A673 (cell line): ENCODE results near the gene TTLL10.

Experiments
- EZH2 ChIP-seq: fragments of 200-600 bp; sonication (generic); IDR thresholded peaks from 2 replicates; pipeline ENCODE4 v1.6.1; 2017; ENCODE audit warnings: borderline replicate concordance, low read depth, mild to moderate bottlenecking, mixed read lengths, antibody characterized with exemption, low read length; ENCODE audit not compliant: poor library complexity, severe bottlenecking
- TF ChIP-seq, protein P1 (sequence below): fragments of 300-800, 200-600 bp; sonication (generic); conservative IDR thresholded peaks from 2 replicates; pipeline ENCODE4 v1.5.1; 2017; ENCODE audit warnings: low read depth, mild to moderate bottlenecking, antibody characterized with exemption, low read length, moderate library complexity, mixed read lengths

DNA sequence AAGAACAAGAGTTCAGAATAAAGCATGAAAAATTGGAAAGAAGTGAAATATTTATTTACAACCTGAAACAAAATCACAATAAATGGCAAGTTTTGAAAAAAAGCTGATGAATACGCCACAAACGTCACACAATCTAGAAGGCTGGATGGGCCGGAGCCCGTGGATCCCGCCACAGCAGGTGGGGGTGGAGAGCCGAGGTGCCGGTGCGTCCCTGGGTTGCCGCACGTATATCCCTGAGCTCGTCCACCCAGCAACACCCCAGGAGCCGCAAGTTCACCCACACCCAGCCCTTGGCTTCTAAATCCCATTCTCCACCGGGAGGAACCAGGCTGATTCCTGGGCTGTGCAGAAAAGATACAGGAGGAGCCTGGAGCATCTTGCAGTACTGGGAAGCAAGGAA, 25.6 kb upstream of the TTLL10 start:
- no peak for TF ChIP-seq EZH2
- TF ChIP-seq, protein P1, sequence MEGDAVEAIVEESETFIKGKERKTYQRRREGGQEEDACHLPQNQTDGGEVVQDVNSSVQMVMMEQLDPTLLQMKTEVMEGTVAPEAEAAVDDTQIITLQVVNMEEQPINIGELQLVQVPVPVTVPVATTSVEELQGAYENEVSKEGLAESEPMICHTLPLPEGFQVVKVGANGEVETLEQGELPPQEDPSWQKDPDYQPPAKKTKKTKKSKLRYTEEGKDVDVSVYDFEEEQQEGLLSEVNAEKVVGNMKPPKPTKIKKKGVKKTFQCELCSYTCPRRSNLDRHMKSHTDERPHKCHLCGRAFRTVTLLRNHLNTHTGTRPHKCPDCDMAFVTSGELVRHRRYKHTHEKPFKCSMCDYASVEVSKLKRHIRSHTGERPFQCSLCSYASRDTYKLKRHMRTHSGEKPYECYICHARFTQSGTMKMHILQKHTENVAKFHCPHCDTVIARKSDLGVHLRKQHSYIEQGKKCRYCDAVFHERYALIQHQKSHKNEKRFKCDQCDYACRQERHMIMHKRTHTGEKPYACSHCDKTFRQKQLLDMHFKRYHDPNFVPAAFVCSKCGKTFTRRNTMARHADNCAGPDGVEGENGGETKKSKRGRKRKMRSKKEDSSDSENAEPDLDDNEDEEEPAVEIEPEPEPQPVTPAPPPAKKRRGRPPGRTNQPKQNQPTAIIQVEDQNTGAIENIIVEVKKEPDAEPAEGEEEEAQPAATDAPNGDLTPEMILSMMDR: no peak
